ENCODE data around the gene ATG101. TPM values are rescaled to one million over a fixed set of nuclear protein-coding genes. Genes with fewer than 3 reads are reported as not detected.

ATG101 gene
- total and polyA plus RNA-seq, 2 of the 8 experiments (the other 6 are each of a cell fraction or from before 2014, with no cell fraction given), result 49.8 to 55.9 TPM

GRCh38 chr12:52081263-52081733 lies 11.5 kb downstream of the ATG101 start:
- H3K4ac ChIP-seq (replicated peaks; ENCODE audit: insufficient read length, low read depth, low read length), result no peak overlapping the region
- H2BK5ac ChIP-seq (ENCODE audit: low read depth, low read length), result peak overlapping the region; percentile 16; the same call in 1 of the 2 replicates
- peak overlapping the region; percentile 50; the same call in 1 of the 2 replicates for H2BK12ac ChIP-seq (ENCODE audit: low read depth, low read length)
- H2BK15ac ChIP-seq (ENCODE audit: low read length), result no peak overlapping the region
- H3K36me3 ChIP-seq (ENCODE audit: control insufficient read depth in 2 of 4, insufficient read depth in 4 of 4, low read length in 3 of 4), result peaks cover 6 to 16% (median 10%) of the 10 kb centered on the region in 4 experiments; a peak in 7 of 8 replicates
- CTCF ChIA-PET (ENCODE audit: partially characterized antibody), result interaction anchor here (0.9 to 34.1 kb wide), 17 partner anchors 8 to 257 kb away, joined by 3 to 1022 read pairs (median 8); partner anchors contain the start of genes ATG101 and NR4A1
- H2BK120ac ChIP-seq (replicated peaks; ENCODE audit: low read depth, low read length), result no peak overlapping the region
- H3K23ac ChIP-seq (ENCODE audit: insufficient read length), result no peak overlapping the region
- H2AK5ac ChIP-seq (ENCODE audit: low read depth, low read length), result no peak overlapping the region
- no peak overlapping the region for H4K91ac ChIP-seq (replicated peaks; ENCODE audit: insufficient read length, low read length)
- no peak overlapping the region; the same call in 1 of the 2 replicates for H4K8ac ChIP-seq (ENCODE audit: extremely low read depth, insufficient read depth, low read length)
- no peak for FAIRE-seq
- DNase-seq (ENCODE audit: low read depth in 1 of 2, low spot score in 2 of 2), result no peak
- H3K56ac ChIP-seq (replicated peaks; ENCODE audit: insufficient read length, low read depth, low read length), result no peak overlapping the region
- no peak overlapping the region for H3K14ac ChIP-seq (ENCODE audit: insufficient read length)
- H3K23me2 ChIP-seq (ENCODE audit: low read depth, low read length), result peaks cover 8% of the 10 kb centered on the region; the same call in 1 of the 2 replicates
- H2BK20ac ChIP-seq (ENCODE audit: low read length), result no peak overlapping the region
- H3K27me3 ChIP-seq (replicated peaks in 1 of 4; ENCODE audit: control insufficient read depth in 3 of 4, extremely low read depth in 1 of 4, insufficient read depth in 3 of 4, low read length in 3 of 4), result peaks cover 0 to 14% (median 1%) of the 10 kb centered on the region in 4 experiments; a peak in 5 of 7 replicates
- no peak overlapping the region for H3K4me3 ChIP-seq (ENCODE audit: extremely low read depth in 1 of 4, insufficient read depth in 2 of 4, low read depth in 3 of 4, low read length in 4 of 4)
- H3K27ac ChIP-seq (ENCODE audit: low read depth, low read length), result no peak overlapping the region
- H3K4me2 ChIP-seq (ENCODE audit: insufficient read depth in 1 of 2, low read depth in 2 of 2, low read length in 2 of 2), result no peak overlapping the region
- peaks cover 2 to 14% of the 10 kb centered on the region in 2 experiments for H4K20me1 ChIP-seq (replicated peaks in 1 of 2; ENCODE audit: control insufficient read depth in 1 of 2, insufficient read depth in 2 of 2, low read length in 2 of 2)
- H3K79me2 ChIP-seq (ENCODE audit: control insufficient read depth in 1 of 2, insufficient read depth in 2 of 2, low read length in 2 of 2), result peaks cover 0 to under 1% of the 10 kb centered on the region in 2 experiments; a peak in 1 of 4 replicates
- no peak overlapping the region; the same call in 1 of the 2 replicates for H3K18ac ChIP-seq (ENCODE audit: extremely low read depth, low read length)
- H3K9ac ChIP-seq (replicated peaks in 1 of 4; ENCODE audit: extremely low read depth in 1 of 4, low read depth in 3 of 4, low read length in 3 of 4), result no peak overlapping the region
- H3K4me1 ChIP-seq (replicated peaks in 1 of 4; ENCODE audit: control insufficient read depth in 3 of 4, insufficient read depth in 4 of 4, low read length in 3 of 4), result peaks cover 5 to 37% (median 14%) of the 10 kb centered on the region in 4 experiments; a peak in 6 of 7 replicates
- H4K5ac ChIP-seq (ENCODE audit: insufficient read length, low read depth, low read length), result no peak overlapping the region
- no peaks in the 10 kb centered on the region for H3K9me3 ChIP-seq (ENCODE audit: insufficient read depth in 2 of 2, low read depth in 1 of 2, low read length in 1 of 2)
- no peaks in the 10 kb centered on the region; the same call in 1 of the 2 replicates for H3K79me1 ChIP-seq (ENCODE audit: low read depth, low read length)
- POLR2A ChIA-PET (ENCODE audit: partially characterized antibody), result interaction anchor here (0.8 to 7.7 kb wide), 9 partner anchors 10 to 192 kb away, joined by 3 to 82 read pairs (median 8); partner anchors contain the start of genes ATG101 and NR4A1
- WGBS, 2 experiments (ENCODE audit: extremely low coverage in 1 of 2, insufficient coverage in 1 of 2, insufficient read length in 1 of 2, insufficient replicate concordance in 2 of 2, low coverage in 1 of 2, low lambda C conversion rate in 2 of 2, missing lambda C conversion rate in 1 of 2), result 72% methylated on average over 3 of the region's 9 CpGs; no CpG with 5 or more reads in 1 of the 2 experiments
- H2AFZ ChIP-seq (ENCODE audit: low read length), result no peak overlapping the region
- TF ChIP-seq CTBP2 (IDR thresholded peaks at IDR 0.05; ENCODE audit: borderline replicate concordance, insufficient read depth, insufficient read length, low read length) (no peak), GTF2F1 (IDR thresholded peaks at IDR 0.05; ENCODE audit: borderline replicate concordance, low read depth, low read length) (no peak), SP1 (IDR thresholded peaks at IDR 0.05; ENCODE audit: low read depth, low read length) (no peak), SP2 (IDR thresholded peaks at IDR 0.05; ENCODE audit: low read length) (no peak), E2F6 (IDR thresholded peaks at IDR 0.05) (no peak), SIN3A (conservative IDR thresholded peaks at IDR 0.05 in 1 of 2, IDR thresholded peaks at IDR 0.05 in 1 of 2; ENCODE audit: low read depth in 1 of 2, low read length in 2 of 2) (no peak), SAP30 (IDR thresholded peaks at IDR 0.05; ENCODE audit: insufficient read depth, insufficient replicate concordance, low read length) (no peak), BACH1 (IDR thresholded peaks at IDR 0.05; ENCODE audit: low read length) (no peak), RFX5 (IDR thresholded peaks at IDR 0.05; ENCODE audit: borderline replicate concordance, low read depth, low read length) (no peak), POU5F1 (IDR thresholded peaks at IDR 0.05; ENCODE audit: low read depth, low read length) (no peak), HDAC6 (IDR thresholded peaks at IDR 0.05; ENCODE audit: low read depth, low read length) (no peak), RXRA (IDR thresholded peaks at IDR 0.05; ENCODE audit: insufficient read depth, low read depth, low read length) (no peak)

All from H1 (cell line).